Adrenal gland (tissue), 5 donors: ENCODE measurements around the gene ZNF83.

ENCODE experiments used
- POLR2A ChIP-seq, 2 donors: fragments of 450-650 bp; IDR thresholded peaks; one replicate each; pipeline ENCODE4 v1.6.1; 2017; ENCODE audit warnings: antibody characterized with exemption in 2 of 2, mild to moderate bottlenecking in 2 of 2, moderate library complexity in 1 of 2
- TF ChIP-seq, protein P1 (sequence below), 6 experiments: fragments of 450-650 bp in 4 of 6; fragments of 200-600 bp in 2 of 6; sonication (generic) in 1 of 6; IDR thresholded peaks; 1 replicate in 5 of 6; 2 replicates in 1 of 6; pipeline versions ENCODE4 v1.5.1 to v1.8.0; 2016 to 2021; ENCODE audit warnings: antibody characterized with exemption in 6 of 6, mild to moderate bottlenecking in 2 of 6, moderate library complexity in 1 of 6
- donor health status: DM: no; HTN: no; CAD: no.

DNA sequence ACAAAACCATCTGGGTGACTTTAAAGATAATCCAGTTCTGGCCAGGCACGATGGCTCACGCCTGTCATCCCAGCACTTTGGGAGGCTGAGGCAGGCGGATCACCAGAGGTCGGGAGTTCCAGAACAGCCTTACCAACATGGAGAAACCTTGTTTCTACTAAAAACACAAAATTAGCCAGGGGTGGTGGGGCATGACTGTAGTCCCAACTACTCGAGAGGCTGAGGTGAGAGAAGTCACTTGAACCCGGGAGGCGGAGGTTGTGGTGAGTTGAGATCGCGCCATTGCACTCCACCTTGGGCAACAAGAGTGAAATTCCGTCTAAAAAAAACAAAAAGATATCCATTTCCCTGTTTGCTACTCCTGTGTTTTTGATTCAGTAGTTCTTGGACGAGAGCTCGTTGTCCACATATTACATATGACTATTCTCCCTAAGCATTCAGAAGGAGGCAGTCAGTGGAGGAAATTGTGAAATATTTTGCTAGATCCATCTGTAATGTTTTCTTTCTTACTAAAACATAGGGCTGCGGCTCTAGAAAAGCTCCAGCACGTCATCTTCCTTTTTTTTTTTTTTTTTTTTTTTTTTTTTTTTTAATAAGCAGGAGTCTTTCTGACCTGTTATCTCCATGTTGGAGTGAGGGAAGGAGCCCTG lies 34.5 kb downstream of the ZNF83 start:
- TF ChIP-seq, protein P1, sequence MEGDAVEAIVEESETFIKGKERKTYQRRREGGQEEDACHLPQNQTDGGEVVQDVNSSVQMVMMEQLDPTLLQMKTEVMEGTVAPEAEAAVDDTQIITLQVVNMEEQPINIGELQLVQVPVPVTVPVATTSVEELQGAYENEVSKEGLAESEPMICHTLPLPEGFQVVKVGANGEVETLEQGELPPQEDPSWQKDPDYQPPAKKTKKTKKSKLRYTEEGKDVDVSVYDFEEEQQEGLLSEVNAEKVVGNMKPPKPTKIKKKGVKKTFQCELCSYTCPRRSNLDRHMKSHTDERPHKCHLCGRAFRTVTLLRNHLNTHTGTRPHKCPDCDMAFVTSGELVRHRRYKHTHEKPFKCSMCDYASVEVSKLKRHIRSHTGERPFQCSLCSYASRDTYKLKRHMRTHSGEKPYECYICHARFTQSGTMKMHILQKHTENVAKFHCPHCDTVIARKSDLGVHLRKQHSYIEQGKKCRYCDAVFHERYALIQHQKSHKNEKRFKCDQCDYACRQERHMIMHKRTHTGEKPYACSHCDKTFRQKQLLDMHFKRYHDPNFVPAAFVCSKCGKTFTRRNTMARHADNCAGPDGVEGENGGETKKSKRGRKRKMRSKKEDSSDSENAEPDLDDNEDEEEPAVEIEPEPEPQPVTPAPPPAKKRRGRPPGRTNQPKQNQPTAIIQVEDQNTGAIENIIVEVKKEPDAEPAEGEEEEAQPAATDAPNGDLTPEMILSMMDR (IDR thresholded peaks at IDR 0.05): no peak
- no peak for TF ChIP-seq POLR2A (IDR thresholded peaks at IDR 0.05)
